ENCODE data around the gene BCOR.
A peak's percentile ranks its signal among the peaks of the same experiment; 100 is the strongest.

Gene BCOR

GRCh38 chrX:40035726-40036125 is 62.0 kb downstream of the BCOR start:
- H3K4me1 Mint-ChIP-seq (ENCODE audit: low read depth) = peaks cover 6% of the 10 kb centered on the region
- no peaks in the 10 kb centered on the region for H3K36me3 Mint-ChIP-seq (ENCODE audit: low read depth)
- no peaks in the 10 kb centered on the region for H3K27me3 Mint-ChIP-seq (ENCODE audit: low read depth)
- H3K27ac Mint-ChIP-seq = no peak overlapping the region
- no peaks in the 10 kb centered on the region for H3K9me3 Mint-ChIP-seq
- H3K4me3 Mint-ChIP-seq = no peak overlapping the region

DNA sequence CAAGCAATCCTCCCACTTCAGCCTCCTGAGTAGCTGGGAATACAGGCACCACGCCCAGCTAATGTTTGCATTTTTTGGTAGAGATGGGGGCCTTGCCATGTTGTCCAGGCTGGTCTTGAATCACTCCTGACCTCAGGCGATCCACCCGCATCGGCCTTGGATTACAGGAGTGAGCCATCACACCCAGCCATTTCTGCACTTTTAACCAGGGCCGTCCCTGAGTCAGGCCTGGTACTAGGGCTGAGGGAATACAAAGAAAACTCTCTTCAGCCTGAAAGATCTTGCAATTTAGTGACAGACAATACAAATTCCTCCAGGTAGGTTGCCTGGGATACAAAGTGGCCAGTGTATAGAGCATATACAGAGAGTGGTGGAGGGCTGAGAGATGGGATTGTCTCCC is 65.8 kb downstream of the BCOR start:
- no peak overlapping the region for H3K4me3 Mint-ChIP-seq
- no peak overlapping the region for H3K27ac Mint-ChIP-seq
- H3K27me3 Mint-ChIP-seq (ENCODE audit: low read depth) = peaks cover 4% of the 10 kb centered on the region
- H3K4me1 Mint-ChIP-seq (ENCODE audit: low read depth) = peaks cover 6% of the 10 kb centered on the region
- H3K36me3 Mint-ChIP-seq (ENCODE audit: low read depth) = peaks cover 2% of the 10 kb centered on the region
- H3K9me3 Mint-ChIP-seq = no peaks in the 10 kb centered on the region

- peaks cover 2% of the 10 kb centered on the region for H3K36me3 Mint-ChIP-seq (ENCODE audit: low read depth)
- H3K4me3 Mint-ChIP-seq = no peak overlapping the region
- H3K27me3 Mint-ChIP-seq (ENCODE audit: low read depth) = peaks cover 4% of the 10 kb centered on the region
- peaks cover 14% of the 10 kb centered on the region for H3K4me1 Mint-ChIP-seq (ENCODE audit: low read depth)
- no peak overlapping the region for H3K27ac Mint-ChIP-seq
- H3K9me3 Mint-ChIP-seq = no peaks in the 10 kb centered on the region
These were observed 67.6 kb downstream of the BCOR start for GRCh38 chrX:40030205-40030604.

DNA sequence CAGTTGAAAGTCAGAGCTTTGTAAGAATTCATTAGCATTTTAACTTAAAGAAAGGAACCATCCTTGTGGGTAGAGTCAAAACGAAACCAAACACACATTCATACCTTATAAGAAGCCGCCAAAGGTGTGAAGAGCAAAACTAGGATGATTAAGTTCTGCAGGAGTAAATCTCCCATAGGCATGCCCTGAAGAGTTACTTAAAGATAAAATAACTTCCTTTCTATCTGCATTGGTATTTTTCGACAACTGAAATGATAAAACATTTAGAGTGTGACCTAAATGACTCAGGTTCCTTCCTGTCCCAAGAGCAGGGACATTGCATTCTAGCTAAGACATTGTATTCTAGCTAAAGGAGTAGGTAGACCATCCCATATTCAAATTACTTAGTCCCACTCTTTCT is 75.3 kb downstream of the BCOR start:
- H3K9me3 Mint-ChIP-seq = no peaks in the 10 kb centered on the region
- H3K4me1 Mint-ChIP-seq (ENCODE audit: low read depth) = peaks cover 25% of the 10 kb centered on the region
- no peaks in the 10 kb centered on the region for H3K27me3 Mint-ChIP-seq (ENCODE audit: low read depth)
- peak overlapping the region; percentile 18 for H3K4me3 Mint-ChIP-seq
- no peak overlapping the region for H3K27ac Mint-ChIP-seq
- H3K36me3 Mint-ChIP-seq (ENCODE audit: low read depth) = no peaks in the 10 kb centered on the region

DNA sequence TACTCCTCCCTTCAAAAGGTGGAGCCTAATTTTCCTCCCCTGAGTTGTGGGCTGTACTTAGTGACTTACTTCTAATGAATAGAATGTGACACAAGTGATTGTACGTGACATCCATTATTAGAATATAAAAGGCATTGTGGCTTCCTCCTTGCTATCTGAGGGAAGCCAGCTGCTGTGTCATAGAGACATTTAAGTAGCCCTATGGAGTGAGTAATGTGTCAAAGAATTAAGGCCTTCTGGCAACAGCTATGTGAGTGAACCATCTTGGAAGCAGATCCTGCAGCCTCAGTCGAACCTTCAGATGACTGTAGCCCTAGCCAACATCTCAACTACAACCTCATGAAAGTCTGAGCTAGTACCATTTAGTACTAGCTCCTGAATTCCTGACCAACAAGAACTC is 76.1 kb downstream of the BCOR start:
- Mint-ChIP-seq H3K27me3 (ENCODE audit: low read depth) (no peaks in the 10 kb centered on the region), H3K36me3 (ENCODE audit: low read depth) (no peaks in the 10 kb centered on the region), H3K4me3 (no peak overlapping the region), H3K27ac (peak overlapping the region; percentile 26), H3K9me3 (no peaks in the 10 kb centered on the region), H3K4me1 (ENCODE audit: low read depth) (peaks cover 20% of the 10 kb centered on the region)

DNA sequence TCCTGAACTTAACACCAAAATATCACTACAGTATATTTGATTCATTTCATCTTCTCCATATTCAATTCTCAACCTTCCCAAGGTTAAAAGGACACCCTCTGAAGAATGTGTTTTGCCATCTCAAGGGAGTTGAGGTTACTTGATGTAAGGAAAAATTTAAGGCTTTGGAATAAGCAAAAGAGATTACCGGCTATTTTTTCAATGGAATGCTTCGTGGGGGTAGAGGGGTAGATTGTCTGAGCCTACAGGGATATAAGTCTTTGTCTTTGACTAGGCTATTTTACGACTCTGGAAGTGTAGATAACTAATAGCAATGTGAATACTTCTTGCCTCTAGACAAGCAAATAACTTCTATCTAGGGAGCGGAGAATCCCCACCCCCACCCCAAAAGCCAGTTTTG is 78.2 kb downstream of the BCOR start:
- peaks cover 4% of the 10 kb centered on the region for H3K9me3 Mint-ChIP-seq
- H3K4me3 Mint-ChIP-seq = no peak overlapping the region
- no peaks in the 10 kb centered on the region for H3K36me3 Mint-ChIP-seq (ENCODE audit: low read depth)
- no peaks in the 10 kb centered on the region for H3K27me3 Mint-ChIP-seq (ENCODE audit: low read depth)
- peaks cover 15% of the 10 kb centered on the region for H3K4me1 Mint-ChIP-seq (ENCODE audit: low read depth)
- no peak overlapping the region for H3K27ac Mint-ChIP-seq

DNA sequence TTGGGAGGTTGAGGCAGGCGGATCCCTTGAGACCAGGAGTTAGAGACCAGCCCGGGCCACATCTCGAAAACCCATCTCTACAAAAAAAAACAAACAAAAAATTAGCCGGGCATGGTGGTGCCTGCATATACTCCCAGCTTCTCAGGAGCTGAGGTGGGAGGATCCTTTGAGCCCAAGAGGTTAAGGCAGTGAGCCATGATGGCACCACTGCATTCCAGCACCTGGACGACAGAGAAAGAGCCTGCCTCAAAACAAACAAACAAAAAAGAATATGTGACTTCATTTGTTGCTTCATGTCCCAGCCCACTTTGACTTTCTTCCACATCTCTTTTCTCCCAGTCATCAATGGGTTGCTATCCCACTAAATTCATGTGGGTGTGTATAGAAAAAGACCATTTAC is 79.7 kb downstream of the BCOR start:
- Mint-ChIP-seq H3K27me3 (ENCODE audit: low read depth) (no peaks in the 10 kb centered on the region), H3K27ac (no peak overlapping the region), H3K4me1 (ENCODE audit: low read depth) (peaks cover 15% of the 10 kb centered on the region), H3K9me3 (peaks cover 4% of the 10 kb centered on the region), H3K4me3 (no peak overlapping the region), H3K36me3 (ENCODE audit: low read depth) (no peaks in the 10 kb centered on the region)

DNA sequence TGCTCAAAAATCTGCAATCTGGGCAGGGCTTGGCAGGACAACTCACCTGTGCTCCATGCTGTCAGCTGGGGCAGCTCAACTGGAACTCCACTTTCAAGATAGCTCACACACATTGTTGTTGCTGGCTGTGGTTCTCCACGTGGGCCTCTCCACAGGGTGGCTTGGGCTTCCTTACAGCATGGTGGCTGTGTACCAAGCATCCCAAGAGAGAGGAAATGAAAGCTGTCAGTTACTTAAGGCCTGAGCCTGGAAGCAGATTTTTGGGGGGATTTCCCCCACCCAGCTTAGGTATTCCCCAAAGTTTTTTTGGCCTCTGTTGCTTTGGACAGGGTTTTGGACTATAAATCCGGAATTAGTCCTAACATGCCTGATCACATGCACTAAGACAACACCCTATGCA is 81.0 kb downstream of the BCOR start:
- Mint-ChIP-seq H3K27me3 (ENCODE audit: low read depth) (peaks cover 3% of the 10 kb centered on the region), H3K9me3 (peaks cover 4% of the 10 kb centered on the region), H3K4me1 (ENCODE audit: low read depth) (peaks cover 9% of the 10 kb centered on the region), H3K36me3 (ENCODE audit: low read depth) (no peaks in the 10 kb centered on the region), H3K4me3 (no peak overlapping the region), H3K27ac (no peak overlapping the region)

GRCh38 chrX:40015693-40016092 is 82.1 kb downstream of the BCOR start:
- peaks cover 4% of the 10 kb centered on the region for H3K9me3 Mint-ChIP-seq
- H3K4me1 Mint-ChIP-seq (ENCODE audit: low read depth) = peaks cover 9% of the 10 kb centered on the region
- no peak overlapping the region for H3K4me3 Mint-ChIP-seq
- no peaks in the 10 kb centered on the region for H3K36me3 Mint-ChIP-seq (ENCODE audit: low read depth)
- peaks cover 10% of the 10 kb centered on the region for H3K27me3 Mint-ChIP-seq (ENCODE audit: low read depth)
- no peak overlapping the region for H3K27ac Mint-ChIP-seq

GRCh38 chrX:40013266-40014195 is 84.2 kb downstream of the BCOR start:
- Mint-ChIP-seq H3K9me3 (peaks cover 4% of the 10 kb centered on the region), H3K4me3 (peak overlapping the region; percentile 76), H3K27ac (peak overlapping the region; percentile 68), H3K36me3 (ENCODE audit: low read depth) (no peaks in the 10 kb centered on the region), H3K27me3 (ENCODE audit: low read depth) (peaks cover 18% of the 10 kb centered on the region), H3K4me1 (ENCODE audit: low read depth) (peaks cover 21% of the 10 kb centered on the region)

GRCh38 chrX:40012868-40013265 is 84.9 kb downstream of the BCOR start:
- Mint-ChIP-seq H3K27me3 (ENCODE audit: low read depth) (peaks cover 20% of the 10 kb centered on the region), H3K27ac (peak overlapping the region; percentile 59), H3K36me3 (ENCODE audit: low read depth) (no peaks in the 10 kb centered on the region), H3K4me3 (peak overlapping the region; percentile 76), H3K4me1 (ENCODE audit: low read depth) (peaks cover 22% of the 10 kb centered on the region), H3K9me3 (peaks cover 4% of the 10 kb centered on the region)

DNA sequence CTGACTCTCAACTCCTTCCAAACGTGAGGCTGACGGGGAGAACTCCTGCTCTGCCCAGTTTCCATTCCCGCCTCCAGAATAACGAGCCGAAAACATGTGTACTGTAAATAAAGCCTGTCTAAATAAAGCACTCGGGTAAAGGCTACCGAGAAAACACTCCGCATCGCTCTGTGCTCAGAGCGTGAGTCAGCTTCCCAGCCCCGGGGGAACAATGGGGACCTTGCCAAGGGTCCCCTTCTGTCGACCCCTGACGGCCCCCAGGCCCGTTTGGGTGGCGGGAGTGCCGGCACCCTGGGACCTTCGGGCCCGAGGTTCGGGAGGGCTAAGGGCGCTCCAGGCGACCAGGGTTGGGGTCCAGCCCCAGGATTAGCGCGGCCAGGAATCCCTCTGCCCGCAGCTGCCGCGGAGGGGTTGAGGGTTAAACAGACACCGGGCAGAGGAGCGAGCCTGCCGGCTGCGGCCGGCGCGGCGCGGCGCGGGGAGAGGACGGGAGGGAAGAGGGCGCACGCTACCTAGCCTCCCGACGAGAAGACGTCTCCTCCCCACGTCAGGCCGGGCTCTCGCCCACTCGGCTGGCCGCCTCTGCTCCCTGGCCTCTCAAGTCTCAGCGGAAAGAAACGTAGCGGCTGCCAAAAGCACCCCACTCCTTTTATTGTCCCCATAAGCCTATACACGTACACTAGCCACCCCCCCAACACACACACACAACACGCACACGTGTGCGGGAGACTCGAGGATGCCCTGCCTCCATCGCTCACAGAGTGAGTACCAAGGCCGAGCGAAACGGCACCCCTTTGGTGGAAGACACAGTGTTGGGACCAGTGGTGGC is 85.5 kb downstream of the BCOR start:
- no peaks in the 10 kb centered on the region for H3K36me3 Mint-ChIP-seq (ENCODE audit: low read depth)
- H3K27me3 Mint-ChIP-seq (ENCODE audit: low read depth) = peaks cover 26% of the 10 kb centered on the region
- peaks cover 4% of the 10 kb centered on the region for H3K9me3 Mint-ChIP-seq
- H3K27ac Mint-ChIP-seq = peak overlapping the region; percentile 76
- peaks cover 23% of the 10 kb centered on the region for H3K4me1 Mint-ChIP-seq (ENCODE audit: low read depth)
- H3K4me3 Mint-ChIP-seq = peak overlapping the region; percentile 52

GRCh38 chrX:40011322-40012038 is 86.3 kb downstream of the BCOR start:
- Mint-ChIP-seq H3K4me1 (ENCODE audit: low read depth) (peaks cover 24% of the 10 kb centered on the region), H3K9me3 (peaks cover 4% of the 10 kb centered on the region), H3K27ac (no peak overlapping the region), H3K27me3 (ENCODE audit: low read depth) (peaks cover 34% of the 10 kb centered on the region), H3K4me3 (no peak overlapping the region), H3K36me3 (ENCODE audit: low read depth) (no peaks in the 10 kb centered on the region)

DNA sequence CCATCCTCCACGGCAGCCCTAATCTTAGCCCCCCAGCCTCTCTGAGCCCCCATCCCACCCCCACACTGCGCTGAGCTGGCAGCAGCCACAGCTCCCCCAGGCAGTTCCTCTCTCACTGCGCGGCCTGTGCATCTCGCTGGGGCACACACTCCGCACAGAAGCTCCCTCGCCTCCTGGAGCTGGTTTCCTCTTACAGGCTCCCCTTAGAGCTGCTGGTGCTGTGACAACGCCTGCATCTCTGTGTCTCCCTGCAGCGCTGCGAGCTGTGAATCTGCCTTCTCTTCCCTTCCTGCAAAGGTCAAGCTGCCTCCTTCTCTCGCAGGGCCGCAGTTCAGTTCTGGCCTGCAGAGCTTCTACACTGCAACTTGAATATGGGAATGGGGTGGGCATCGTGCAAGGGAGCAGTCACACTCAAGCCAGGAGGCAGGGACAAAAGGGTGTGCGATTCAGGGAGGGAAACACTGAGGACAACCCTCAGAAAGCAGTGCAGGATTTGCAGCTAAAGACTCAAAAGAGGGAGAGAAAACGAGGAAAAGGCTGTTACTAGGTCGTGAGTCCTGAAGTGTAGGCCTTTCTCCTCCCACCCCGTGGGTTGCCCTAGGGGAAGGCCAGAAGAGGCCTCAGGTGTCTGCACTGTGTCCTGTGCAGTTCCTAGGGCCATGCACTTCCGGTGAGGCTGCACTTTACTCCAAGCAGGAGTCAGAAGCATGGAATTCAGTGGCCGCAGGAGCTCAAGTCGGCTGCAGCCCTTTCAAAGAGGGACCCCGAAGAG is 87.0 kb downstream of the BCOR start:
- Mint-ChIP-seq H3K27me3 (ENCODE audit: low read depth) (peaks cover 34% of the 10 kb centered on the region), H3K27ac (no peak overlapping the region), H3K36me3 (ENCODE audit: low read depth) (no peaks in the 10 kb centered on the region)

More for the DNA sequence above, 87.0 kb downstream of the BCOR start:
- Mint-ChIP-seq H3K9me3 (peaks cover 3% of the 10 kb centered on the region), H3K4me1 (ENCODE audit: low read depth) (peaks cover 24% of the 10 kb centered on the region), H3K4me3 (peak overlapping the region; percentile 28)

Measured in T-helper 1 cell treated with Interleukin-12 subunit alpha and Interleukin-12 subunit beta and Interleukin-4 antibody, amounts not matched to agents 30 μg/mL and 1 μg/mL, for 36 hours (primary cell).